ENCODE results near the gene DIRAS1. TPM values are rescaled to one million over a fixed set of nuclear protein-coding genes. Genes with fewer than 3 reads are reported as not detected.

DIRAS1 gene
- total and polyA plus RNA-seq, 2 experiments from 2014 or later = 2.8 to 18.6 TPM

DNA sequence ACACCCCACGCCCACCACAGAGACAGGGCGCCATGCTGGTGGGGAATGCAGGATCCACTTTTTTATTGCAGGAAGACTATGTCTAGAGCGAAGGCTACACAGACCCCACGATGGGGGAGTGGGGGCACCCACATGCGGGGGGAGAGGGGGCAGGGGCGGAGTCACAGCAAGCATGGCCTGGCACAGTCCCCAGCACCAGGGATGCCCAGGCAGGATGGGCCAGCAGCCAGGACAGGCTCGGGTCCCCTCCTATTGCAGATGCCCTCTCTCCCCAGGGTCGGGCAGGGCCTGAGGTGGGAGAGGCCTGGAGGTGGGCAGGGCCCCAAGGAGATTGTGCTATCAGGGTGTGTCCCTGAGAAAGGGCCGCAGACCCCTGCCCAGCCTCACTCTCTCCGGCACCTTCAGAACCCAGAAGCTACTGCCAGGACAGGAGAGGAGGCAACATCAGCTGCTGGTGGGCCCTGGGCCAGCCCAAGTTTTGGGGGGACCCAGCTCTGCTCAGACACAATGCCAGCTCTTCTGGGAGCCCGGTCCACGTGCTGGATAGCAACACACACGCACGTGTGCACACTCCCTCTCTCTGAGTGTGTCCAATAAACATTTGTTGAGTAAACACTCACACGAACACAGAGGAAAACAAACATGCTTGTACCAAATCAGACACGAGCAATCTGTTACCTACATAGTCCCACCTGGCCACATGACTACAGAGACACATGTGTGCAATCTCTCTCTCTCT, 6.5 kb downstream of the DIRAS1 start:
- peaks cover 14% of the 10 kb centered on the region for H3K9me3 Mint-ChIP-seq
- peaks cover 2% of the 10 kb centered on the region for H3K4me1 Mint-ChIP-seq
- Histone ChIP-seq H3K4me1 (ENCODE audit: insufficient read depth) (peaks cover 7% of the 10 kb centered on the region; the same call in 1 of the 2 replicates), H3K79me2 (replicated peaks; ENCODE audit: insufficient read depth) (no peaks in the 10 kb centered on the region), H2AFZ (no peak overlapping the region), H3K27ac (ENCODE audit: low read depth) (no peak overlapping the region), H3K36me3 (ENCODE audit: insufficient read depth) (no peaks in the 10 kb centered on the region), H3F3A (replicated peaks; ENCODE audit: low read depth) (0 out of 2 replicates have a peak, but pooled peaks cover under 1% of the 10 kb centered on the region), H3K4me3 (no peak overlapping the region), H3K27me3 (ENCODE audit: insufficient read depth) (no peaks in the 10 kb centered on the region), H4K20me1 (replicated peaks; ENCODE audit: insufficient read depth) (no peaks in the 10 kb centered on the region), H3K4me2 (no peak overlapping the region), H3K9me2 (ENCODE audit: insufficient read depth) (no peaks in the 10 kb centered on the region)
- peaks cover 9% of the 10 kb centered on the region for H3K27me3 Mint-ChIP-seq (ENCODE audit: insufficient read depth, low read depth, poor library complexity)
- no peak for ATAC-seq
- peaks cover 20% of the 10 kb centered on the region for H3K36me3 Mint-ChIP-seq (ENCODE audit: low read depth)
- H3K27ac Mint-ChIP-seq = no peak overlapping the region
- no peak for DNase-seq (ENCODE audit: low spot score)
- no peak overlapping the region; the same call in 2 of the 3 replicates for H3K4me3 Mint-ChIP-seq
- TF ChIP-seq JUNB (IDR thresholded peaks at IDR 0.05; ENCODE audit: unreplicated experiment) = no peak
- TF ChIP-seq CREB1 (CRISPR knock-in tag; IDR thresholded peaks at IDR 0.05; ENCODE audit: low read depth) = no peak
- no peak for TF ChIP-seq POLR2AphosphoS5 (IDR thresholded peaks at IDR 0.05; ENCODE audit: low read depth)
- TF ChIP-seq, protein P1, sequence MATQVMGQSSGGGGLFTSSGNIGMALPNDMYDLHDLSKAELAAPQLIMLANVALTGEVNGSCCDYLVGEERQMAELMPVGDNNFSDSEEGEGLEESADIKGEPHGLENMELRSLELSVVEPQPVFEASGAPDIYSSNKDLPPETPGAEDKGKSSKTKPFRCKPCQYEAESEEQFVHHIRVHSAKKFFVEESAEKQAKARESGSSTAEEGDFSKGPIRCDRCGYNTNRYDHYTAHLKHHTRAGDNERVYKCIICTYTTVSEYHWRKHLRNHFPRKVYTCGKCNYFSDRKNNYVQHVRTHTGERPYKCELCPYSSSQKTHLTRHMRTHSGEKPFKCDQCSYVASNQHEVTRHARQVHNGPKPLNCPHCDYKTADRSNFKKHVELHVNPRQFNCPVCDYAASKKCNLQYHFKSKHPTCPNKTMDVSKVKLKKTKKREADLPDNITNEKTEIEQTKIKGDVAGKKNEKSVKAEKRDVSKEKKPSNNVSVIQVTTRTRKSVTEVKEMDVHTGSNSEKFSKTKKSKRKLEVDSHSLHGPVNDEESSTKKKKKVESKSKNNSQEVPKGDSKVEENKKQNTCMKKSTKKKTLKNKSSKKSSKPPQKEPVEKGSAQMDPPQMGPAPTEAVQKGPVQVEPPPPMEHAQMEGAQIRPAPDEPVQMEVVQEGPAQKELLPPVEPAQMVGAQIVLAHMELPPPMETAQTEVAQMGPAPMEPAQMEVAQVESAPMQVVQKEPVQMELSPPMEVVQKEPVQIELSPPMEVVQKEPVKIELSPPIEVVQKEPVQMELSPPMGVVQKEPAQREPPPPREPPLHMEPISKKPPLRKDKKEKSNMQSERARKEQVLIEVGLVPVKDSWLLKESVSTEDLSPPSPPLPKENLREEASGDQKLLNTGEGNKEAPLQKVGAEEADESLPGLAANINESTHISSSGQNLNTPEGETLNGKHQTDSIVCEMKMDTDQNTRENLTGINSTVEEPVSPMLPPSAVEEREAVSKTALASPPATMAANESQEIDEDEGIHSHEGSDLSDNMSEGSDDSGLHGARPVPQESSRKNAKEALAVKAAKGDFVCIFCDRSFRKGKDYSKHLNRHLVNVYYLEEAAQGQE (IDR thresholded peaks at IDR 0.05; ENCODE audit: unreplicated experiment) = no peak
- no peak for TF ChIP-seq NANOG (IDR thresholded peaks at IDR 0.05; ENCODE audit: borderline replicate concordance)
- TF ChIP-seq EZH2phosphoT487 (IDR thresholded peaks at IDR 0.05; ENCODE audit: unreplicated experiment) = no peak
- TF ChIP-seq, protein P2, sequence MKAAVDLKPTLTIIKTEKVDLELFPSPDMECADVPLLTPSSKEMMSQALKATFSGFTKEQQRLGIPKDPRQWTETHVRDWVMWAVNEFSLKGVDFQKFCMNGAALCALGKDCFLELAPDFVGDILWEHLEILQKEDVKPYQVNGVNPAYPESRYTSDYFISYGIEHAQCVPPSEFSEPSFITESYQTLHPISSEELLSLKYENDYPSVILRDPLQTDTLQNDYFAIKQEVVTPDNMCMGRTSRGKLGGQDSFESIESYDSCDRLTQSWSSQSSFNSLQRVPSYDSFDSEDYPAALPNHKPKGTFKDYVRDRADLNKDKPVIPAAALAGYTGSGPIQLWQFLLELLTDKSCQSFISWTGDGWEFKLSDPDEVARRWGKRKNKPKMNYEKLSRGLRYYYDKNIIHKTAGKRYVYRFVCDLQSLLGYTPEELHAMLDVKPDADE (IDR thresholded peaks at IDR 0.05) = no peak
- TF ChIP-seq ZNF331 (CRISPR knock-in tag; IDR thresholded peaks at IDR 0.05; ENCODE audit: low read depth) = no peak
- no peak for TF ChIP-seq STAT1 (IDR thresholded peaks at IDR 0.05; ENCODE audit: unreplicated experiment)
- TF ChIP-seq, protein P3, sequence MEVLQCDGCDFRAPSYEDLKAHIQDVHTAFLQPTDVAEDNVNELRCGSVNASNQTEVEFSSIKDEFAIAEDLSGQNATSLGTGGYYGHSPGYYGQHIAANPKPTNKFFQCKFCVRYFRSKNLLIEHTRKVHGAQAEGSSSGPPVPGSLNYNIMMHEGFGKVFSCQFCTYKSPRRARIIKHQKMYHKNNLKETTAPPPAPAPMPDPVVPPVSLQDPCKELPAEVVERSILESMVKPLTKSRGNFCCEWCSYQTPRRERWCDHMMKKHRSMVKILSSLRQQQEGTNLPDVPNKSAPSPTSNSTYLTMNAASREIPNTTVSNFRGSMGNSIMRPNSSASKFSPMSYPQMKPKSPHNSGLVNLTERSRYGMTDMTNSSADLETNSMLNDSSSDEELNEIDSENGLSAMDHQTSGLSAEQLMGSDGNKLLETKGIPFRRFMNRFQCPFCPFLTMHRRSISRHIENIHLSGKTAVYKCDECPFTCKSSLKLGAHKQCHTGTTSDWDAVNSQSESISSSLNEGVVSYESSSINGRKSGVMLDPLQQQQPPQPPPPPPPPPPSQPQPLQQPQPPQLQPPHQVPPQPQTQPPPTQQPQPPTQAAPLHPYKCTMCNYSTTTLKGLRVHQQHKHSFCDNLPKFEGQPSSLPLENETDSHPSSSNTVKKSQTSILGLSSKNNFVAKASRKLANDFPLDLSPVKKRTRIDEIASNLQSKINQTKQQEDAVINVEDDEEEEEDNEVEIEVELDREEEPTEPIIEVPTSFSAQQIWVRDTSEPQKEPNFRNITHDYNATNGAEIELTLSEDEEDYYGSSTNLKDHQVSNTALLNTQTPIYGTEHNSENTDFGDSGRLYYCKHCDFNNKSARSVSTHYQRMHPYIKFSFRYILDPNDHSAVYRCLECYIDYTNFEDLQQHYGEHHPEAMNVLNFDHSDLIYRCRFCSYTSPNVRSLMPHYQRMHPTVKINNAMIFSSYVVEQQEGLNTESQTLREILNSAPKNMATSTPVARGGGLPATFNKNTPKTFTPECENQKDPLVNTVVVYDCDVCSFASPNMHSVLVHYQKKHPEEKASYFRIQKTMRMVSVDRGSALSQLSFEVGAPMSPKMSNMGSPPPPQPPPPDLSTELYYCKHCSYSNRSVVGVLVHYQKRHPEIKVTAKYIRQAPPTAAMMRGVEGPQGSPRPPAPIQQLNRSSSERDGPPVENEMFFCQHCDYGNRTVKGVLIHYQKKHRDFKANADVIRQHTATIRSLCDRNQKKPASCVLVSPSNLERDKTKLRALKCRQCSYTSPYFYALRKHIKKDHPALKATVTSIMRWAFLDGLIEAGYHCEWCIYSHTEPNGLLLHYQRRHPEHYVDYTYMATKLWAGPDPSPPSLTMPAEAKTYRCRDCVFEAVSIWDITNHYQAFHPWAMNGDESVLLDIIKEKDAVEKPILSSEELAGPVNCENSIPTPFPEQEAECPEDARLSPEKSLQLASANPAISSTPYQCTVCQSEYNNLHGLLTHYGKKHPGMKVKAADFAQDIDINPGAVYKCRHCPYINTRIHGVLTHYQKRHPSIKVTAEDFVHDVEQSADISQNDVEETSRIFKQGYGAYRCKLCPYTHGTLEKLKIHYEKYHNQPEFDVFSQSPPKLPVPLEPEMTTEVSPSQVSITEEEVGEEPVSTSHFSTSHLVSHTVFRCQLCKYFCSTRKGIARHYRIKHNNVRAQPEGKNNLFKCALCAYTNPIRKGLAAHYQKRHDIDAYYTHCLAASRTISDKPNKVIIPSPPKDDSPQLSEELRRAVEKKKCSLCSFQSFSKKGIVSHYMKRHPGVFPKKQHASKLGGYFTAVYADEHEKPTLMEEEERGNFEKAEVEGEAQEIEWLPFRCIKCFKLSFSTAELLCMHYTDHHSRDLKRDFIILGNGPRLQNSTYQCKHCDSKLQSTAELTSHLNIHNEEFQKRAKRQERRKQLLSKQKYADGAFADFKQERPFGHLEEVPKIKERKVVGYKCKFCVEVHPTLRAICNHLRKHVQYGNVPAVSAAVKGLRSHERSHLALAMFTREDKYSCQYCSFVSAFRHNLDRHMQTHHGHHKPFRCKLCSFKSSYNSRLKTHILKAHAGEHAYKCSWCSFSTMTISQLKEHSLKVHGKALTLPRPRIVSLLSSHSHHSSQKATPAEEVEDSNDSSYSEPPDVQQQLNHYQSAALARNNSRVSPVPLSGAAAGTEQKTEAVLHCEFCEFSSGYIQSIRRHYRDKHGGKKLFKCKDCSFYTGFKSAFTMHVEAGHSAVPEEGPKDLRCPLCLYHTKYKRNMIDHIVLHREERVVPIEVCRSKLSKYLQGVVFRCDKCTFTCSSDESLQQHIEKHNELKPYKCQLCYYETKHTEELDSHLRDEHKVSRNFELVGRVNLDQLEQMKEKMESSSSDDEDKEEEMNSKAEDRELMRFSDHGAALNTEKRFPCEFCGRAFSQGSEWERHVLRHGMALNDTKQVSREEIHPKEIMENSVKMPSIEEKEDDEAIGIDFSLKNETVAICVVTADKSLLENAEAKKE (CRISPR knock-in tag; IDR thresholded peaks at IDR 0.05) = no peak
- TF ChIP-seq ZNF114 (CRISPR knock-in tag; IDR thresholded peaks at IDR 0.05) = no peak
- TF ChIP-seq, protein P4, sequence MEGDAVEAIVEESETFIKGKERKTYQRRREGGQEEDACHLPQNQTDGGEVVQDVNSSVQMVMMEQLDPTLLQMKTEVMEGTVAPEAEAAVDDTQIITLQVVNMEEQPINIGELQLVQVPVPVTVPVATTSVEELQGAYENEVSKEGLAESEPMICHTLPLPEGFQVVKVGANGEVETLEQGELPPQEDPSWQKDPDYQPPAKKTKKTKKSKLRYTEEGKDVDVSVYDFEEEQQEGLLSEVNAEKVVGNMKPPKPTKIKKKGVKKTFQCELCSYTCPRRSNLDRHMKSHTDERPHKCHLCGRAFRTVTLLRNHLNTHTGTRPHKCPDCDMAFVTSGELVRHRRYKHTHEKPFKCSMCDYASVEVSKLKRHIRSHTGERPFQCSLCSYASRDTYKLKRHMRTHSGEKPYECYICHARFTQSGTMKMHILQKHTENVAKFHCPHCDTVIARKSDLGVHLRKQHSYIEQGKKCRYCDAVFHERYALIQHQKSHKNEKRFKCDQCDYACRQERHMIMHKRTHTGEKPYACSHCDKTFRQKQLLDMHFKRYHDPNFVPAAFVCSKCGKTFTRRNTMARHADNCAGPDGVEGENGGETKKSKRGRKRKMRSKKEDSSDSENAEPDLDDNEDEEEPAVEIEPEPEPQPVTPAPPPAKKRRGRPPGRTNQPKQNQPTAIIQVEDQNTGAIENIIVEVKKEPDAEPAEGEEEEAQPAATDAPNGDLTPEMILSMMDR (conservative IDR thresholded peaks at IDR 0.05; ENCODE audit: low read depth in 2 of 2) = no peak
- TF ChIP-seq EZH2 (IDR thresholded peaks at IDR 0.05; ENCODE audit: low read depth, unreplicated experiment) = no peak

Data from GM23338 (cell line).